WTC11 (cell line): ENCODE measurements around the gene NAALADL2. TPM values are rescaled to one million over a fixed set of nuclear protein-coding genes. Genes with fewer than 3 reads are reported as not detected.
A peak's percentile ranks its signal among the peaks of the same experiment; 100 is the strongest.

Experiments used
- ATAC-seq: fragments of 200-7000 bp; cut with Tn5 transposase; 2 replicates; pipeline ENCODE4 v1.10.0; 2021; ENCODE audit warnings: mild to moderate bottlenecking, moderate library complexity
- CTCF ChIA-PET: fragments of 300-600 bp; sonication (Branson Sonifier 250); formaldehyde crosslinking; loops from one replicate; lab custom pipeline; 2021; ENCODE audit warnings: antibody characterized with exemption; lab: Charles Lee
- POLR2A ChIA-PET: fragments of 350-600 bp; sonication (Branson Sonifier 250); formaldehyde crosslinking; loops from one replicate; lab custom pipeline; 2021; ENCODE audit warnings: antibody characterized with exemption; lab: Charles Lee
- DNase-seq: peaks from one replicate; pipeline ENCODE4 v3.0.0; 2021; ENCODE audit warnings: low spot score
- H3K27ac Mint-ChIP-seq: 2 replicates; pipeline ENCODE4 v1.8.0; 2021; ENCODE audit warnings: mixed read lengths
- H3K27me3 Mint-ChIP-seq: 2 replicates; pipeline ENCODE4 v1.8.0; 2021; ENCODE audit warnings: low read depth, mild to moderate bottlenecking, moderate library complexity, mixed read lengths
- H3K36me3 Mint-ChIP-seq: 2 replicates; pipeline ENCODE4 v1.8.0; 2021; ENCODE audit warnings: mixed read lengths
- H3K4me1 Mint-ChIP-seq: 2 replicates; pipeline ENCODE4 v1.8.0; 2022; ENCODE audit warnings: mixed read lengths
- H3K4me3 Mint-ChIP-seq: 2 replicates; pipeline ENCODE4 v1.8.0; 2021; ENCODE audit warnings: mild to moderate bottlenecking, moderate library complexity, mixed read lengths
- H3K9me3 Mint-ChIP-seq: 2 replicates; pipeline ENCODE4 v1.8.0; 2021; ENCODE audit warnings: mixed read lengths
- CREM ChIP-seq: sonication (generic); formaldehyde crosslinking; IDR thresholded peaks from 2 replicates; pipeline ENCODE4 v1.8.1; 2022; ENCODE audit warnings: mild to moderate bottlenecking, missing genetic modification reagents, moderate library complexity
- E2F5 ChIP-seq: sonication (generic); formaldehyde crosslinking; IDR thresholded peaks from 2 replicates; pipeline ENCODE4 v1.8.1; 2022; ENCODE audit warnings: mild to moderate bottlenecking, moderate library complexity, missing genetic modification reagents
- EMX1 ChIP-seq: fragments of 250-450 bp; sonication (Bioruptor Pico); IDR thresholded peaks from 2 replicates; pipeline ENCODE4 v1.8.0; 2021; ENCODE audit warnings: mild to moderate bottlenecking
- FOXP1 ChIP-seq: sonication (generic); formaldehyde crosslinking; IDR thresholded peaks from 2 replicates; pipeline ENCODE4 v1.8.0; 2022; ENCODE audit warnings: missing genetic modification reagents, mild to moderate bottlenecking, moderate library complexity, borderline replicate concordance
- GRHL2 ChIP-seq: fragments of 250-450 bp; sonication (Bioruptor Pico); IDR thresholded peaks from 2 replicates; pipeline ENCODE4 v1.8.0; 2022; ENCODE audit warnings: mild to moderate bottlenecking, moderate library complexity; ENCODE audit not compliant: insufficient replicate concordance, severe bottlenecking
- IRF1 ChIP-seq: sonication (generic); formaldehyde crosslinking; IDR thresholded peaks from 2 replicates; pipeline ENCODE4 v1.8.0; 2023; ENCODE audit warnings: missing genetic modification reagents
- MXD4 ChIP-seq: fragments of 250-450 bp; sonication (Bioruptor Pico); IDR thresholded peaks from 2 replicates; pipeline ENCODE4 v1.8.0; 2021; ENCODE audit warnings: mild to moderate bottlenecking, moderate library complexity, borderline replicate concordance
- MYBL2 ChIP-seq: sonication (generic); formaldehyde crosslinking; IDR thresholded peaks from 2 replicates; pipeline ENCODE4 v1.8.1; 2023; ENCODE audit warnings: mild to moderate bottlenecking, moderate library complexity, missing genetic modification reagents
- NR3C1 ChIP-seq: sonication (generic); formaldehyde crosslinking; conservative IDR thresholded peaks from 2 replicates; pipeline ENCODE4 v1.8.1; 2023; ENCODE audit warnings: low read depth, mild to moderate bottlenecking, missing genetic modification reagents
- PREB ChIP-seq: sonication (generic); formaldehyde crosslinking; IDR thresholded peaks from 2 replicates; pipeline ENCODE4 v1.8.1; 2022; ENCODE audit warnings: mild to moderate bottlenecking, missing genetic modification reagents, moderate library complexity, borderline replicate concordance
- SOX15 ChIP-seq: fragments of 250-450 bp; sonication (Bioruptor Pico); IDR thresholded peaks from 2 replicates; pipeline ENCODE4 v1.9.0; 2021; ENCODE audit warnings: mild to moderate bottlenecking
- SP1 ChIP-seq: sonication (generic); formaldehyde crosslinking; conservative IDR thresholded peaks from 2 replicates; pipeline ENCODE4 v1.8.1; 2022; ENCODE audit warnings: missing genetic modification reagents
- STAT6 ChIP-seq: sonication (generic); formaldehyde crosslinking; conservative IDR thresholded peaks from 2 replicates; pipeline ENCODE4 v1.8.1; 2023; ENCODE audit warnings: mild to moderate bottlenecking, low read depth, missing genetic modification reagents, moderate library complexity
- TCF7 ChIP-seq: sonication (generic); formaldehyde crosslinking; IDR thresholded peaks from 2 replicates; pipeline ENCODE4 v1.8.0; 2022; ENCODE audit warnings: mild to moderate bottlenecking, low read depth, missing genetic modification reagents, moderate library complexity
- TEAD4 ChIP-seq: sonication (generic); formaldehyde crosslinking; IDR thresholded peaks from 2 replicates; pipeline ENCODE4 v1.8.0; 2022; ENCODE audit warnings: mild to moderate bottlenecking, missing genetic modification reagents
- USF2 ChIP-seq: sonication (generic); formaldehyde crosslinking; IDR thresholded peaks from 2 replicates; pipeline ENCODE4 v1.8.1; 2023; ENCODE audit warnings: mild to moderate bottlenecking, missing genetic modification reagents, moderate library complexity
- ZBTB43 ChIP-seq: sonication (generic); formaldehyde crosslinking; IDR thresholded peaks from 2 replicates; pipeline ENCODE4 v1.8.1; 2023; ENCODE audit warnings: mild to moderate bottlenecking, missing genetic modification reagents
- ZNF219 ChIP-seq: sonication (generic); formaldehyde crosslinking; IDR thresholded peaks from 2 replicates; pipeline ENCODE4 v1.8.0; 2023; ENCODE audit warnings: missing genetic modification reagents, mild to moderate bottlenecking, borderline replicate concordance
- ZNF232 ChIP-seq: sonication (generic); formaldehyde crosslinking; IDR thresholded peaks from 2 replicates; pipeline ENCODE4 v1.8.0; 2022; ENCODE audit warnings: mild to moderate bottlenecking, missing genetic modification reagents
- ZNF416 ChIP-seq: fragments of 250-450 bp; sonication (Bioruptor Pico); IDR thresholded peaks from 2 replicates; pipeline ENCODE4 v1.9.0; 2021; ENCODE audit warnings: mild to moderate bottlenecking, inconsistent platforms
- ZNF425 ChIP-seq: fragments of 250-450 bp; sonication (Bioruptor Pico); conservative IDR thresholded peaks from 2 replicates; pipeline ENCODE4 v1.9.0; 2021; ENCODE audit warnings: mild to moderate bottlenecking
- ZNF512 ChIP-seq: sonication (generic); formaldehyde crosslinking; IDR thresholded peaks from 2 replicates; pipeline ENCODE4 v1.8.1; 2022; ENCODE audit warnings: missing genetic modification reagents, borderline replicate concordance
- total RNA-seq: library from RNA; stranded (reverse); gene quantifications from 3 replicates; pipeline ENCODE4 v1.2.3, GENCODE V29; 2021

The NAALADL2 gene
- total RNA-seq, 1 experiment from 2014 or later = 1.2 TPM

GRCh38 chr3:175193815-175194518 lies 334.8 kb downstream of the NAALADL2 start:
- peaks cover 2% of the 10 kb centered on the region for H3K36me3 Mint-ChIP-seq
- peaks cover 14% of the 10 kb centered on the region for H3K9me3 Mint-ChIP-seq
- DNase-seq (no peak), ATAC-seq (no peak)
- no peak overlapping the region for H3K4me3 Mint-ChIP-seq
- TF ChIP-seq TEAD4 (CRISPR knock-in tag) (no peak), ZNF425 (no peak), IRF1 (CRISPR knock-in tag) (no peak), MYBL2 (no peak), NR3C1 (no peak), USF2 (no peak), GRHL2 (CRISPR knock-in tag) (no peak), FOXP1 (CRISPR knock-in tag) (no peak), MXD4 (CRISPR knock-in tag) (no peak), ZNF512 (no peak), ZNF219 (CRISPR knock-in tag) (no peak), PREB (CRISPR knock-in tag) (no peak), E2F5 (CRISPR knock-in tag) (no peak), SOX15 (CRISPR knock-in tag) (no peak), ZNF232 (CRISPR knock-in tag) (no peak)
- POLR2A ChIA-PET = no interaction called here
- H3K27ac Mint-ChIP-seq = no peak overlapping the region
- CTCF ChIA-PET = no interaction called here
- peaks cover 2% of the 10 kb centered on the region for H3K4me1 Mint-ChIP-seq
- H3K27me3 Mint-ChIP-seq = no peaks in the 10 kb centered on the region

- ChIA-PET POLR2A (no interaction called here), CTCF (interaction anchor here (1.1 kb wide), 1 partner anchor 741 kb away, joined by 3 read pairs; no protein-coding TSS in a partner anchor)
- Mint-ChIP-seq H3K27ac (peak overlapping the region; percentile 74), H3K4me1 (peaks cover 19% of the 10 kb centered on the region), H3K27me3 (no peaks in the 10 kb centered on the region), H3K9me3 (peaks cover 13% of the 10 kb centered on the region), H3K36me3 (no peaks in the 10 kb centered on the region), H3K4me3 (no peak overlapping the region)
- DNase-seq = no peak
- no peak for ATAC-seq
- TF ChIP-seq STAT6 (CRISPR knock-in tag) (no peak), ZNF219 (CRISPR knock-in tag) (no peak), SOX15 (CRISPR knock-in tag) (no peak), ZBTB43 (CRISPR knock-in tag) (no peak), TCF7 (CRISPR knock-in tag) (no peak), SP1 (CRISPR knock-in tag) (no peak), CREM (CRISPR knock-in tag) (no peak), EMX1 (no peak), ZNF416 (CRISPR knock-in tag) (no peak)
Observed at GRCh38 chr3:175198991-175199783, 340.1 kb downstream of the NAALADL2 start.
